IMR-90 (cell line): ENCODE data around the gene BMP10. TPM values are rescaled to one million over a fixed set of nuclear protein-coding genes. Genes with fewer than 3 reads are reported as not detected.
A peak's percentile ranks its signal among the peaks of the same experiment; 100 is the strongest.

Source experiments
- ATAC-seq: fragments of 200-7000 bp; cut with Tn5 transposase; 2 replicates; pipeline ENCODE4 v1.9.1; 2020; ENCODE audit warnings: low read depth, mild to moderate bottlenecking, moderate library complexity
- Bru-seq: library from RNA; stranded (reverse); fragments of 400-500 nt; gene quantifications from one replicate; lab custom pipeline; 2021; lab: Mats Ljungman, UMichigan
- BruChase-seq, 2 experiments: library from RNA; stranded (reverse); fragments of 400-500 nt; gene quantifications; one replicate each; lab custom pipeline; 2021; lab: Mats Ljungman, UMichigan
- BruUV-seq: library from RNA; stranded (reverse); fragments of 400-500 nt; replicated peaks from 2 replicates; lab custom pipeline; 2021; lab: Mats Ljungman, UMichigan
- CTCF ChIA-PET: fragments of 300-600 bp; formaldehyde crosslinking; extraction: SDS; loops from one replicate; lab custom pipeline; 2021; ENCODE audit warnings: antibody characterized with exemption; lab: Yijun Ruan, JAX
- POLR2A ChIA-PET: fragments of 300-600 bp; sonication (Branson Sonifier 250); formaldehyde crosslinking; loops from one replicate; lab custom pipeline; 2022; ENCODE audit warnings: antibody characterized with exemption; ENCODE audit not compliant: unreplicated experiment; lab: Charles Lee
- DNase-seq: peaks from one replicate; pipeline ENCODE4 v3.0.0; 2013
- H2AFZ ChIP-seq: replicated peaks from 2 replicates; pipeline ENCODE3; 2013; ENCODE audit warnings: low read length, mild to moderate bottlenecking; ENCODE audit not compliant: poor library complexity
- H2AK5ac ChIP-seq: 2 replicates; pipeline ENCODE4 v1.6.1; 2013; ENCODE audit warnings: low read depth, low read length, inconsistent platforms
- H2AK9ac ChIP-seq: replicated peaks from 2 replicates; pipeline ENCODE3; 2013; ENCODE audit warnings: mild to moderate bottlenecking, low read depth, low read length, moderate library complexity; ENCODE audit not compliant: poor library complexity
- H2BK120ac ChIP-seq: 2 replicates; pipeline ENCODE4 v1.6.1; 2013; ENCODE audit warnings: low read depth, low read length, inconsistent platforms
- H2BK15ac ChIP-seq: 3 replicates; pipeline ENCODE4 v1.6.1; 2013; ENCODE audit warnings: low read depth, low read length, inconsistent platforms
- H2BK20ac ChIP-seq: 2 replicates; pipeline ENCODE4 v1.6.1; 2013; ENCODE audit warnings: low read depth, mild to moderate bottlenecking, inconsistent platforms, low read length, moderate library complexity
- H2BK5ac ChIP-seq: 2 replicates; pipeline ENCODE4 v1.6.1; 2013; ENCODE audit warnings: mild to moderate bottlenecking, low read depth, low read length, inconsistent platforms; ENCODE audit not compliant: poor library complexity, severe bottlenecking
- H3K14ac ChIP-seq: replicated peaks from 2 replicates; pipeline ENCODE4 v1.6.1; 2013; ENCODE audit warnings: low read depth, low read length, inconsistent platforms
- H3K18ac ChIP-seq: 2 replicates; pipeline ENCODE4 v1.6.1; 2013; ENCODE audit warnings: low read depth, low read length, control low read depth
- H3K23ac ChIP-seq: 2 replicates; pipeline ENCODE4 v1.6.1; 2013; ENCODE audit warnings: low read depth, low read length, inconsistent platforms
- H3K27ac ChIP-seq: 2 replicates; pipeline ENCODE4 v1.5.1; 2013; ENCODE audit warnings: mild to moderate bottlenecking, control low read depth, low read length; ENCODE audit not compliant: insufficient read depth
- H3K27me3 ChIP-seq: 2 replicates; pipeline ENCODE4 v1.6.1; 2013; ENCODE audit warnings: low read length; ENCODE audit not compliant: control insufficient read depth, insufficient read depth
- H3K36me3 ChIP-seq: 2 replicates; pipeline ENCODE4 v1.6.1; 2013; ENCODE audit warnings: low read length, mixed read lengths; ENCODE audit not compliant: control insufficient read depth, insufficient read depth
- H3K4ac ChIP-seq: 2 replicates; pipeline ENCODE4 v1.6.1; 2013; ENCODE audit warnings: low read depth, low read length, inconsistent platforms
- H3K4me1 ChIP-seq: 2 replicates; pipeline ENCODE4 v1.6.1; 2013; ENCODE audit warnings: low read length, mixed read lengths; ENCODE audit not compliant: control insufficient read depth, insufficient read depth
- H3K4me2 ChIP-seq: 2 replicates; pipeline ENCODE4 v1.6.1; 2013; ENCODE audit warnings: low read depth, mild to moderate bottlenecking, control low read depth, low read length, moderate library complexity
- H3K4me3 ChIP-seq: 2 replicates; pipeline ENCODE4 v1.5.1; 2013; ENCODE audit warnings: low read depth, mild to moderate bottlenecking, control low read depth, low read length, moderate library complexity; ENCODE audit not compliant: insufficient read depth
- H3K56ac ChIP-seq: 2 replicates; pipeline ENCODE4 v1.6.1; 2013; ENCODE audit warnings: low read length, inconsistent platforms; ENCODE audit not compliant: insufficient read depth; ENCODE audit errors: extremely low read depth
- H3K79me1 ChIP-seq, 2 experiments: 2 replicates each; pipeline ENCODE4 v1.6.1; 2013; ENCODE audit warnings: low read length in 2 of 2, inconsistent platforms in 1 of 2, low read depth in 1 of 2
- H3K9ac ChIP-seq: 2 replicates; pipeline ENCODE4 v1.6.1; 2013; ENCODE audit warnings: low read depth, low read length, control low read depth
- H3K9me1 ChIP-seq: 2 replicates; pipeline ENCODE4 v1.6.1; 2013; ENCODE audit warnings: low read length, inconsistent platforms; ENCODE audit not compliant: insufficient read depth
- H3K9me3 ChIP-seq: 2 replicates; pipeline ENCODE4 v1.6.1; 2013; ENCODE audit warnings: low read length; ENCODE audit not compliant: control insufficient read depth, insufficient read depth
- H4K20me1 ChIP-seq: 2 replicates; pipeline ENCODE4 v1.6.1; 2013; ENCODE audit warnings: low read length, inconsistent platforms; ENCODE audit not compliant: insufficient read depth
- H4K5ac ChIP-seq: 2 replicates; pipeline ENCODE4 v1.6.1; 2013; ENCODE audit warnings: mild to moderate bottlenecking, low read depth, low read length, control low read depth
- H4K8ac ChIP-seq, 2 experiments: 2 replicates each; pipeline ENCODE4 v1.6.1; 2013; ENCODE audit warnings: low read depth in 2 of 2, low read length in 2 of 2, control low read depth in 1 of 2, inconsistent platforms in 1 of 2
- H4K91ac ChIP-seq: 2 replicates; pipeline ENCODE4 v1.6.1; 2013; ENCODE audit warnings: low read depth, low read length, inconsistent platforms; ENCODE audit not compliant: insufficient read depth
- BHLHE40 ChIP-seq: fragments of 150-350 bp; IDR thresholded peaks from 2 replicates; pipeline ENCODE4 v1.6.1; 2016; ENCODE audit warnings: mild to moderate bottlenecking, low read depth, low read length
- CEBPB ChIP-seq: IDR thresholded peaks from 2 replicates; pipeline ENCODE4 v1.6.1; 2012; ENCODE audit warnings: low read depth, low read length, improper control_type of control experiment
- CHD1 ChIP-seq: IDR thresholded peaks from 2 replicates; pipeline ENCODE4 v1.6.1; 2012; ENCODE audit warnings: low read depth, low read length, improper control_type of control experiment
- FOS ChIP-seq: fragments of 150-350 bp; IDR thresholded peaks from 2 replicates; pipeline ENCODE4 v1.6.1; 2016; ENCODE audit warnings: low read depth, low read length
- MAZ ChIP-seq: IDR thresholded peaks from 2 replicates; pipeline ENCODE4 v1.6.1; 2012; ENCODE audit warnings: low read depth, mild to moderate bottlenecking, low read length, improper control_type of control experiment, moderate library complexity, borderline replicate concordance
- MXI1 ChIP-seq: IDR thresholded peaks from 2 replicates; pipeline ENCODE4 v1.6.1; 2012; ENCODE audit warnings: low read depth, mild to moderate bottlenecking, low read length, moderate library complexity, borderline replicate concordance
- RAD21 ChIP-seq: IDR thresholded peaks from 2 replicates; pipeline ENCODE4 v1.6.1; 2012; ENCODE audit warnings: low read length, improper control_type of control experiment
- RFX5 ChIP-seq: IDR thresholded peaks from 2 replicates; pipeline ENCODE4 v1.8.0; 2012; ENCODE audit warnings: low read depth, mild to moderate bottlenecking, low read length, moderate library complexity
- WGBS, 2 experiments: methylation state at CpG; one replicate each; pipeline versions ENCODE4 v1.1.5 to v1.1.7; 2013; ENCODE audit warnings: missing lambda C conversion rate in 2 of 2; ENCODE audit not compliant: insufficient read length in 1 of 2; ENCODE audit errors: extremely low coverage in 2 of 2; 5-methylcytosine and 5-hydroxymethylcytosine counted together
- dilution Hi-C: fragments of 300-500 bp; cut with HindIII; formaldehyde crosslinking; loops from one replicate; pipeline ENCODE4 v1.14.3; 2018; ENCODE audit warnings: low sequenced_read_pairs; ENCODE audit not compliant: unreplicated experiment
- in situ Hi-C: fragments of 300-500 bp; cut with MboI; formaldehyde crosslinking; loops from 3 replicates; pipeline ENCODE4 v1.14.3; 2019; ENCODE audit warnings: low sequenced_read_pairs, inconsistent platforms, mixed read lengths
- intact Hi-C: fragments of 100-400 bp; cut with micrococcal nuclease; formaldehyde crosslinking; loops from 2 replicates; pipeline ENCODE4 v1.10.0; 2022
- long read RNA-seq: library from polyadenylated mRNA; unstranded; transcript quantifications from one replicate; pipeline ENCODE4 v2.0.0, GENCODE V29; 2021; ENCODE audit not compliant: unreplicated experiment
- polyA plus RNA-seq, 3 experiments: library from polyadenylated mRNA; depleted of rRNA; stranded (reverse); fragments of >200 nt; gene quantifications; 2 replicates each; pipeline ENCODE4 v1.2.3, GENCODE V29; 2012; ENCODE audit warnings: low replicate concordance in 1 of 3
- total RNA-seq: library from RNA; depleted of rRNA; stranded (reverse); fragments of >200 nt; gene quantifications from 2 replicates; pipeline ENCODE4 v1.2.3, GENCODE V29; 2012; rRNA removed
- TF ChIP-seq, protein P1 (sequence below): conservative IDR thresholded peaks from 2 replicates; pipeline ENCODE4 v1.5.1; 2012; ENCODE audit warnings: mild to moderate bottlenecking, low read depth, low read length, improper control_type of control experiment
- TF ChIP-seq, protein P2 (sequence below): fragments of 150-350 bp; IDR thresholded peaks from 2 replicates; pipeline ENCODE4 v1.6.1; 2017; ENCODE audit warnings: mild to moderate bottlenecking, antibody characterized with exemption, low read length, low read depth
- TF ChIP-seq, protein P3 (sequence below): fragments of 150-350 bp; IDR thresholded peaks from 2 replicates; pipeline ENCODE4 v1.6.1; 2016; ENCODE audit warnings: low read depth, mild to moderate bottlenecking, low read length, moderate library complexity, borderline replicate concordance

BMP10 gene, protein sequence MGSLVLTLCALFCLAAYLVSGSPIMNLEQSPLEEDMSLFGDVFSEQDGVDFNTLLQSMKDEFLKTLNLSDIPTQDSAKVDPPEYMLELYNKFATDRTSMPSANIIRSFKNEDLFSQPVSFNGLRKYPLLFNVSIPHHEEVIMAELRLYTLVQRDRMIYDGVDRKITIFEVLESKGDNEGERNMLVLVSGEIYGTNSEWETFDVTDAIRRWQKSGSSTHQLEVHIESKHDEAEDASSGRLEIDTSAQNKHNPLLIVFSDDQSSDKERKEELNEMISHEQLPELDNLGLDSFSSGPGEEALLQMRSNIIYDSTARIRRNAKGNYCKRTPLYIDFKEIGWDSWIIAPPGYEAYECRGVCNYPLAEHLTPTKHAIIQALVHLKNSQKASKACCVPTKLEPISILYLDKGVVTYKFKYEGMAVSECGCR
- not detected in 2 replicates for total RNA-seq
- polyA plus RNA-seq (2012; rRNA removed), result not detected in 2 replicates
- polyA plus RNA-seq (2012; cell fraction: cytosol; rRNA removed), result not detected in 2 replicates
- polyA plus RNA-seq (2012; cell fraction: nucleus; rRNA removed; ENCODE audit: low replicate concordance), result not detected in 2 replicates
- Bru-seq, nascent RNA, result not detected
- BruChase-seq, experiment 1, labeled RNA remaining after a 6-hour chase, result not detected
- BruChase-seq, experiment 2, labeled RNA remaining after a 2-hour chase, result not detected
- long read RNA-seq, result 0 reads

DNA sequence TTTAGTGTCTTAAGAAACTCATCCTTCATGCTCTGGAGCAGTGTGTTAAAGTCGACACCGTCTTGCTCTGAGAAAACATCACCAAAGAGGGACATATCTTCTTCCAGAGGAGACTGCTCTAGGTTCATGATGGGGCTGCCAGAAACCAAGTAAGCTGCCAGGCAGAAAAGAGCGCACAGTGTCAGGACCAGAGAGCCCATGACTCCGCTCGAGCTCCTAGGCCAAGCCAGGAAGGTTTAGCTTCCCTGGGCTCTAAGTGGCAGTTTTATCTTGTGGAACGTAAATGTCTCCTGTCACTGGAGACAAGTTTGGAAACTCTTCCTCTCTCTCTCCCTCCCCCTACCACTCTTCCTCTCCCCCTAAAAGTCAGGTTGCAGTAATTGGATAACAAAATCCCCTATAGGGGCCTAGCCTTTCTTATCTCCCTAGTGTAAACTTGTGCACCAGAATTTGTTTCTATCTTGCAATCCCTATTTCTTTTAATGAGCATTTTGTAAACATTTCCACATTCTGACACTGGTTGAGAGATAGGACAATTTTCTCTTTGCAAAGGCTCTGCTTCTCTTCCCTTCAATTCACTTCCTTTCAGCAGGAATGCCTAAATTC is at the start of gene BMP10:
BMP10 (minus strand) TSS at position 239 of the 606 bp plus-strand sequence; CDS start at position 200, 39 bp downstream.
- H3K79me1 ChIP-seq, result no peaks in the 10 kb centered on the region
- ChIA-PET POLR2A (no interaction called here), CTCF (no interaction called here)
- H4K8ac ChIP-seq, result peak within 1 kb of the TSS in 1 of 2 experiments; percentile 42; a peak in 1 of 4 replicates
- no peak within 1 kb of the TSS; the same call in 1 of the 2 replicates for H3K18ac ChIP-seq
- peak within 1 kb of the TSS; percentile 68; the same call in 1 of the 3 replicates for H2BK15ac ChIP-seq
- no peaks in the 10 kb centered on the region for H3K36me3 ChIP-seq
- BruUV-seq, result no TSS peak
- H3K4me1 ChIP-seq, result peaks cover 2% of the 10 kb centered on the region; the same call in 1 of the 2 replicates
- intact Hi-C loops, result no loop called here
- H2AFZ ChIP-seq, result no peak within 1 kb of the TSS
- 62% methylated on average over 2 of the region's 6 CpGs; no CpG with 5 or more reads in 1 of the 2 experiments for whole genome bisulfite sequencing, 2 experiments
- H4K20me1 ChIP-seq, result no peaks in the 10 kb centered on the region
- peak within 1 kb of the TSS; percentile 70 for H4K91ac ChIP-seq
- no peak within 1 kb of the TSS for H2BK120ac ChIP-seq
- no peak within 1 kb of the TSS for H4K5ac ChIP-seq
- dilution Hi-C loops, result no loop called here
- in situ Hi-C loops, result no loop called here
- H3K9me1 ChIP-seq, result no peaks in the 10 kb centered on the region
- no peak within 1 kb of the TSS for H2BK5ac ChIP-seq
- no peak for ATAC-seq
- no peak within 1 kb of the TSS for H2BK20ac ChIP-seq
- no peak within 1 kb of the TSS for H3K4me3 ChIP-seq
- H3K4me2 ChIP-seq, result no peak within 1 kb of the TSS
- H3K9me3 ChIP-seq, result no peaks in the 10 kb centered on the region
- H2AK9ac ChIP-seq, result no peak within 1 kb of the TSS
- H3K4ac ChIP-seq, result peak within 1 kb of the TSS; percentile 20; the same call in 1 of the 2 replicates
- H3K9ac ChIP-seq, result no peak within 1 kb of the TSS
- H3K23ac ChIP-seq, result no peak within 1 kb of the TSS; the same call in 1 of the 2 replicates
- H2AK5ac ChIP-seq, result no peak within 1 kb of the TSS
- no peak within 1 kb of the TSS for H3K27ac ChIP-seq
- no peak within 1 kb of the TSS for H3K56ac ChIP-seq
- no peaks in the 10 kb centered on the region for H3K27me3 ChIP-seq
- no peak within 1 kb of the TSS; the same call in 1 of the 2 replicates for H3K14ac ChIP-seq
- no peak for DNase-seq
- TF ChIP-seq, protein P1, sequence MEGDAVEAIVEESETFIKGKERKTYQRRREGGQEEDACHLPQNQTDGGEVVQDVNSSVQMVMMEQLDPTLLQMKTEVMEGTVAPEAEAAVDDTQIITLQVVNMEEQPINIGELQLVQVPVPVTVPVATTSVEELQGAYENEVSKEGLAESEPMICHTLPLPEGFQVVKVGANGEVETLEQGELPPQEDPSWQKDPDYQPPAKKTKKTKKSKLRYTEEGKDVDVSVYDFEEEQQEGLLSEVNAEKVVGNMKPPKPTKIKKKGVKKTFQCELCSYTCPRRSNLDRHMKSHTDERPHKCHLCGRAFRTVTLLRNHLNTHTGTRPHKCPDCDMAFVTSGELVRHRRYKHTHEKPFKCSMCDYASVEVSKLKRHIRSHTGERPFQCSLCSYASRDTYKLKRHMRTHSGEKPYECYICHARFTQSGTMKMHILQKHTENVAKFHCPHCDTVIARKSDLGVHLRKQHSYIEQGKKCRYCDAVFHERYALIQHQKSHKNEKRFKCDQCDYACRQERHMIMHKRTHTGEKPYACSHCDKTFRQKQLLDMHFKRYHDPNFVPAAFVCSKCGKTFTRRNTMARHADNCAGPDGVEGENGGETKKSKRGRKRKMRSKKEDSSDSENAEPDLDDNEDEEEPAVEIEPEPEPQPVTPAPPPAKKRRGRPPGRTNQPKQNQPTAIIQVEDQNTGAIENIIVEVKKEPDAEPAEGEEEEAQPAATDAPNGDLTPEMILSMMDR, result no peak
- no peak for TF ChIP-seq CHD1
- TF ChIP-seq, protein P2, sequence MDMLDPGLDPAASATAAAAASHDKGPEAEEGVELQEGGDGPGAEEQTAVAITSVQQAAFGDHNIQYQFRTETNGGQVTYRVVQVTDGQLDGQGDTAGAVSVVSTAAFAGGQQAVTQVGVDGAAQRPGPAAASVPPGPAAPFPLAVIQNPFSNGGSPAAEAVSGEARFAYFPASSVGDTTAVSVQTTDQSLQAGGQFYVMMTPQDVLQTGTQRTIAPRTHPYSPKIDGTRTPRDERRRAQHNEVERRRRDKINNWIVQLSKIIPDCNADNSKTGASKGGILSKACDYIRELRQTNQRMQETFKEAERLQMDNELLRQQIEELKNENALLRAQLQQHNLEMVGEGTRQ, result no peak
- no peak for TF ChIP-seq RAD21
- no peak for TF ChIP-seq CEBPB
- TF ChIP-seq, protein P3, sequence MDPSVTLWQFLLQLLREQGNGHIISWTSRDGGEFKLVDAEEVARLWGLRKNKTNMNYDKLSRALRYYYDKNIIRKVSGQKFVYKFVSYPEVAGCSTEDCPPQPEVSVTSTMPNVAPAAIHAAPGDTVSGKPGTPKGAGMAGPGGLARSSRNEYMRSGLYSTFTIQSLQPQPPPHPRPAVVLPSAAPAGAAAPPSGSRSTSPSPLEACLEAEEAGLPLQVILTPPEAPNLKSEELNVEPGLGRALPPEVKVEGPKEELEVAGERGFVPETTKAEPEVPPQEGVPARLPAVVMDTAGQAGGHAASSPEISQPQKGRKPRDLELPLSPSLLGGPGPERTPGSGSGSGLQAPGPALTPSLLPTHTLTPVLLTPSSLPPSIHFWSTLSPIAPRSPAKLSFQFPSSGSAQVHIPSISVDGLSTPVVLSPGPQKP, result no peak
- TF ChIP-seq BHLHE40, result no peak
- TF ChIP-seq FOS, result no peak
- no peak for TF ChIP-seq RFX5
- TF ChIP-seq MAZ, result no peak
- TF ChIP-seq MXI1, result no peak
